Psoas muscle (tissue), 8 donors: ENCODE data around the gene SKA2. TPM values are rescaled to one million over a fixed set of nuclear protein-coding genes. Genes with fewer than 3 reads are reported as not detected.
"Not testable (repeated sequence)": the region's sequence is repeated elsewhere in the genome, so short reads cannot be mapped to it uniquely, and the experiment has no call there.

ENCODE experiments used
- ATAC-seq, 4 donors: fragments of 200-7000 bp; cut with Tn5 transposase; one replicate each; pipeline ENCODE4 v1.9.1; 2020; ENCODE audit warnings: moderate library complexity in 3 of 4, mild to moderate bottlenecking in 2 of 4
- DNase-seq, 2 donors: peaks; one replicate each; pipeline ENCODE4 v3.0.0-alpha.2; 2020
- H3K27ac ChIP-seq: fragments of 200-600 bp; one replicate; pipeline ENCODE4 v1.8.0; 2022
- H3K27me3 ChIP-seq, 3 donors: fragments of 200-600 bp in 1 of 3; one replicate each; pipeline versions ENCODE4 v1.6.1 to v1.8.0; 2013 to 2022; ENCODE audit warnings: low read length in 2 of 3, mild to moderate bottlenecking in 2 of 3, moderate library complexity in 1 of 3; ENCODE audit not compliant: insufficient read depth in 3 of 3
- H3K36me3 ChIP-seq, 2 donors: fragments of 200-600 bp in 1 of 2; one replicate each; pipeline versions ENCODE4 v1.6.1 to v1.8.0; 2013 to 2022; ENCODE audit warnings: low read depth in 1 of 2, mild to moderate bottlenecking in 1 of 2, moderate library complexity in 1 of 2; ENCODE audit not compliant: insufficient read depth in 1 of 2
- H3K4me1 ChIP-seq: fragments of 200-600 bp; one replicate; pipeline ENCODE4 v1.8.0; 2022
- H3K4me3 ChIP-seq: fragments of 200-600 bp; one replicate; pipeline ENCODE4 v1.8.0; 2022; ENCODE audit warnings: mild to moderate bottlenecking
- H3K9me3 ChIP-seq: fragments of 200-600 bp; one replicate; pipeline ENCODE4 v1.8.0; 2022
- WGBS, 3 donors: extraction: QIAGEN DNeasy Blood & Tissue Kit; methylation state at CpG; one replicate each; pipeline versions ENCODE4 v1.1.6 to v1.1.7; 2013; 5-methylcytosine and 5-hydroxymethylcytosine counted together
- intact Hi-C, 2 donors: fragments of 100-400 bp; cut with DNase I; formaldehyde crosslinking; loops; one replicate each; pipeline versions ENCODE4 v1.11.0 to v1.14.2; 2022
- polyA plus RNA-seq, 3 donors: library from polyadenylated mRNA; stranded (reverse); fragments of 200-250 nt; gene quantifications; one replicate each; pipeline ENCODE4 v1.2.3, GENCODE V29; 2013
- total RNA-seq, 4 donors: library from RNA; stranded (reverse); fragmentation: NEBNext Ultra II Directional in 2 of 4; extraction: Animal tissue kit (Norgen Biotek cat#: 25700) in 2 of 4; gene quantifications; one replicate each; pipeline versions ENCODE4 v1.2.1 to v1.2.4, GENCODE V29; 2021 to 2023
- TF ChIP-seq, protein P1 (sequence below): fragments of 200-600 bp; IDR thresholded peaks from one replicate; pipeline ENCODE4 v1.8.0; 2022; ENCODE audit warnings: antibody characterized with exemption
- donor health status: healthy with polysubstance abuse.
- donor health status: DM: no; HTN: no; CAD: no; lungs with moderate emphysema.
- donor health status: Bipolar disorder and iron deficiency.
- donor health status: healthy.
- donor health status: DM: yes; HTN: yes; CAD: no.
- donor health status: DM: no; HTN: no; CAD: no.
- donor health status: DM: no; HTN: no; CAD: no.
- donor health status: DM: yes; HTN: yes; CAD: no.

SKA2 gene
- total and polyA plus RNA-seq, 7 donors = 7.2 to 17.1 (median 11.3) TPM

DNA sequence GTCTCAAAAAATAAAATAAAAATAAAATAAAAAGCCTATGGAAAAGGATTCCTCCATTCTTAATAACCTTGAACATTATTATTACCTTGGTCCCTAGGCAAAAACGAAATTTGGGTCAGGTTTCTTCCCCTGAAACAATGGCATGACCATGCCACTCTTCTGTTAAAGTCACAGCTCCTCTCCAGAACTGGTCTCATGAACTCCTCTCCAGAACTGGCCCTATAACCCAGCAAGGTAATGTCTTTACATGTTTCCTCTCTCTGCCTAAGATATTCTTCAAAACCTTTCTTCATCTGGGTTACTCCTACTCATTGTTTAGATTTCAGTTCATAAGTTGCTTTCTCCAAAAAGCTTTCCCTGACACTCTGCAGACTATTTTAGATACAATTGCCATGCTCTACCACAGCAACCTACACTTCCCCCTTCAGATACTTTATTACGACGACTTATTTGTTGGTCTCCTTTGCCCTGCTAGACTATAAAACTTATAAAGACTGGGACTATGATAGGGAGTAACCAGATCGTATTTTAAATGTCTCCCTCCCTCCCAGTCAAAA is 61.8 kb downstream of the SKA2 start:
- Histone ChIP-seq H3K4me3 (no peak overlapping the region), H3K36me3 (peaks cover 0 to 25% of the 10 kb centered on the region in 2 donors), H3K4me1 (no peaks in the 10 kb centered on the region), H3K27ac (peak overlapping the region; percentile 11), H3K9me3 (peaks cover 5% of the 10 kb centered on the region), H3K27me3 (no peaks in the 10 kb centered on the region)
- intact Hi-C loops = no loop called here
- TF ChIP-seq, protein P1, sequence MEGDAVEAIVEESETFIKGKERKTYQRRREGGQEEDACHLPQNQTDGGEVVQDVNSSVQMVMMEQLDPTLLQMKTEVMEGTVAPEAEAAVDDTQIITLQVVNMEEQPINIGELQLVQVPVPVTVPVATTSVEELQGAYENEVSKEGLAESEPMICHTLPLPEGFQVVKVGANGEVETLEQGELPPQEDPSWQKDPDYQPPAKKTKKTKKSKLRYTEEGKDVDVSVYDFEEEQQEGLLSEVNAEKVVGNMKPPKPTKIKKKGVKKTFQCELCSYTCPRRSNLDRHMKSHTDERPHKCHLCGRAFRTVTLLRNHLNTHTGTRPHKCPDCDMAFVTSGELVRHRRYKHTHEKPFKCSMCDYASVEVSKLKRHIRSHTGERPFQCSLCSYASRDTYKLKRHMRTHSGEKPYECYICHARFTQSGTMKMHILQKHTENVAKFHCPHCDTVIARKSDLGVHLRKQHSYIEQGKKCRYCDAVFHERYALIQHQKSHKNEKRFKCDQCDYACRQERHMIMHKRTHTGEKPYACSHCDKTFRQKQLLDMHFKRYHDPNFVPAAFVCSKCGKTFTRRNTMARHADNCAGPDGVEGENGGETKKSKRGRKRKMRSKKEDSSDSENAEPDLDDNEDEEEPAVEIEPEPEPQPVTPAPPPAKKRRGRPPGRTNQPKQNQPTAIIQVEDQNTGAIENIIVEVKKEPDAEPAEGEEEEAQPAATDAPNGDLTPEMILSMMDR = no peak
- DNase-seq = no peak
- ATAC-seq = no peak
- WGBS, 3 donors = 38 to 48% (median 44%) methylated on average over 4 of the region's 4 CpGs

DNA sequence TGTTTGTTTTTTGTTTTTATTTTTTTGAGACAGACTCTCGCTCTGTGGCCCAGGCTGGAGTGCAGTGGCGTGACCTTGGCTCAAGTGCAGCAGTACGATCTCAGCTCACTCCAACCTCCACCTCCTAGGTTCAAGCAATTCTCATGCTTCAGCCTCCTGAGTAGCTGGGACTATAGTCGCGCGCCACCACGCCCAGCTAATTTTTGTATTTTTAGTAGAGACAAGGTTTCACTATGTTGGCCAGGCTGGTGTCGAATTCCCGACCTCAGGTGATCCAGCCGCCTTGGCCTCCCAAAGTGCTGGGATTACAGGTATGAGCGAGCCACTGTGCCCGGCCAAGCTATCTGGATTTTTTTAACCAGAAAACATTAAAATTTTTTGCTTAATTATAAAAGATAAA is 64.4 kb downstream of the SKA2 start:
- H3K27me3 ChIP-seq, H3K4me3 ChIP-seq, H3K9me3 ChIP-seq, H3K27ac ChIP-seq, DNase-seq, intact Hi-C loops, H3K4me1 ChIP-seq, ATAC-seq: not testable (repeated sequence)
- 83 to 95% (median 86%) methylated on average over 12 of the region's 12 CpGs for WGBS, 3 donors
- H3K36me3 ChIP-seq = peaks cover 0 to 43% of the 10 kb centered on the region in 2 donors

DNA sequence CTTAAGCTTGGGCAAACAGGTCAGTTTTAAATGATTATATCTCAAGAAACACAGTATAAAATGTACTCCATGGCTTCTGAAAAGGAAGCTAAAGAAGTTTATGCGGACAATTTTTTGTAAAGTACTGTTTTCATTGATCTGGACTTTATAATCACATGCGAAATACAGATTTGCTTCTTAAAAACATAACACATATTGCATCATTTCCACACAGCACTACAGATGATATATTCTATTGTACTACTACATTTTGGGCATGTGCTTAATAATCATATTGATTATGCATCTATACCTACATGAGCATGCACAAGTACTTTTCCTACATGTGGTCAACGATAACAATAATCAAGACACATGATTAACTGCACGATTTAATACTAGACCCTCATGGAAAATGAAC is 70.8 kb downstream of the SKA2 start:
- no peaks in the 10 kb centered on the region for H3K4me1 ChIP-seq
- no peaks in the 10 kb centered on the region for H3K9me3 ChIP-seq
- H3K27me3 ChIP-seq = no peaks in the 10 kb centered on the region
- intact Hi-C loops = no loop called here
- ATAC-seq (no peak), DNase-seq (no peak)
- 96 to 97% (median 96%) methylated on average over 4 of the region's 4 CpGs for WGBS, 3 donors
- TF ChIP-seq, protein P1 = no peak
- H3K4me3 ChIP-seq = no peak overlapping the region
- peaks cover 0 to 47% of the 10 kb centered on the region in 2 donors for H3K36me3 ChIP-seq
- no peak overlapping the region for H3K27ac ChIP-seq

DNA sequence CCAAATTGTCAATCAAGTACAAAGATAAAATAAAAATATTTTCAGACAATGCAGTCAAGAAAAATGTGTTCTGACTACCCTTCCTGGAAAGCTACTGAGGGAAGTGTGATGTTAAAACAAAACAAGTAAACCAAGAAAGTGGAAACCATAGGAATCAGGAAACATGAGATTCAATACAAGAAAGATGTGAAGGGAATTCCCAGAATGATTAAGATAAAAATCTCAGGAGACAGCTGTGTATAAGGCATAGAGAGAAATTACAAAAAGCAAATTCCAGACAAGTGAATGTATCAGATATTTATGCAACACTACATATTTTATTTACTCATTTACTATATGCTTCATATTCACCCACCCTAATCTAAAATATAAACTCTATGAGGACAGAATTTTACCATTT is 80.5 kb downstream of the SKA2 start:
- TF ChIP-seq, protein P1 = no peak
- no peaks in the 10 kb centered on the region for H3K27me3 ChIP-seq
- H3K4me1 ChIP-seq = no peaks in the 10 kb centered on the region
- no peak for DNase-seq
- intact Hi-C loops = no loop called here
- peaks cover 2 to 96% of the 10 kb centered on the region in 2 donors for H3K36me3 ChIP-seq
- no peak for ATAC-seq
- H3K9me3 ChIP-seq = no peaks in the 10 kb centered on the region
- H3K4me3 ChIP-seq = no peak overlapping the region
- H3K27ac ChIP-seq = no peak overlapping the region

DNA sequence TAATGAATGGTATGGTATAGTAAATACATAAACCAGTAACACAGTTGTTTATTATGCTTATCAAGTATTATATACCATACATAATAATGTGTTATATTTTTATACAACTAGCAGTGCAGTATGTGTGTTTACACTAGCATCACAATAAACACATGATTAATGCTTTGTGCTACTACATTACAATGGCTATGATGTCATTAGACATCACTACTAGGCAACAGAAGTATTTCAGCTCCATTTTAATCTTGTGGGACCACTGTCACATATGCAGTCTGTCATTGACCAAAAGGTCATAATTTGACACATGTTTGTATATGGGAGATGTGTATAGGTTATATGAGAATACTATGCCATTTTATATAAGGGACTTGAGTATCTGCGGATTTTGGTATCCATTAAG is 81.0 kb downstream of the SKA2 start:
- Histone ChIP-seq H3K36me3 (peaks cover 2 to 96% of the 10 kb centered on the region in 2 donors), H3K4me3 (no peak overlapping the region), H3K4me1 (no peaks in the 10 kb centered on the region), H3K27me3 (no peaks in the 10 kb centered on the region), H3K9me3 (no peaks in the 10 kb centered on the region), H3K27ac (no peak overlapping the region)
- TF ChIP-seq, protein P1 = no peak
- DNase-seq (no peak), ATAC-seq (no peak)
- intact Hi-C loops = no loop called here
- WGBS, 3 donors = 97 to 100% (median 100%) methylated on average over 1 of the region's 1 CpG
